Activated T-cell treated with anti-CD3 and anti-CD28 coated beads for 1 hour (primary cell): ENCODE results near the gene PTGER1.
"Not testable (repeated sequence)": the region's sequence is repeated elsewhere in the genome, so short reads cannot be mapped to it uniquely, and the experiment has no call there.

Experiments used
- DNase-seq: peaks from one replicate; pipeline ENCODE4 v3.0.0-alpha.2; 2020; ENCODE audit warnings: low read depth

PTGER1 gene

DNA sequence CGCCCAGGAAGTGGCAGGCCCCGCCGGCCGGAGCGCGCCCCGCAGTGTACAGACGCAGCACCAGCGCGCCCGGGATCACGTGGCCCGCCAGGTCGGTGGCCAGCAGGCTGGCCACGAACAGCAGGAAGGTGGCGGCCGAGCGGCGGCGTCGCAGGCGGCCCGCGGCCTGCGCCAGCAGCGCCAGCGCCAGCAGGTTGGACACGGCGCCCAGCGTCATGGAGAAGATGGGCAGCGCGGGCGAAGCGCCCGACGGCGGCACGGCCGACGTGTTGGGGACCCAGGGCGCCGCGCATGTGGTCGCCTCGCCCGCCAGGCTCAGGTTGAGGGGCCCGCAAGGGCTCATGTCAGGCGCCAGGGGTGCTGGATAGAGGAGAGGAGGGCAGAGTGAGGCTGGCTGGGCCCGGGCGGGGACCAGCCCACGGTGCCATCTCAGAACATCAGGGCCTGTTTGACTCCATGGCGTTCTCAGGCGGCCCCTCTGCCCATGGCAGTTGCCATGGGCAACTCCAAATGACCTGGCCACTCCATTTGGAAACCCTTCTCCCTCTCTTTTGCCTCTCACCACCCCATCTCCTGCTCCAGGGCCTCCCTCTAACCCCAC lies 1.1 kb downstream of the PTGER1 start:
- DNase-seq, result no peak

DNA sequence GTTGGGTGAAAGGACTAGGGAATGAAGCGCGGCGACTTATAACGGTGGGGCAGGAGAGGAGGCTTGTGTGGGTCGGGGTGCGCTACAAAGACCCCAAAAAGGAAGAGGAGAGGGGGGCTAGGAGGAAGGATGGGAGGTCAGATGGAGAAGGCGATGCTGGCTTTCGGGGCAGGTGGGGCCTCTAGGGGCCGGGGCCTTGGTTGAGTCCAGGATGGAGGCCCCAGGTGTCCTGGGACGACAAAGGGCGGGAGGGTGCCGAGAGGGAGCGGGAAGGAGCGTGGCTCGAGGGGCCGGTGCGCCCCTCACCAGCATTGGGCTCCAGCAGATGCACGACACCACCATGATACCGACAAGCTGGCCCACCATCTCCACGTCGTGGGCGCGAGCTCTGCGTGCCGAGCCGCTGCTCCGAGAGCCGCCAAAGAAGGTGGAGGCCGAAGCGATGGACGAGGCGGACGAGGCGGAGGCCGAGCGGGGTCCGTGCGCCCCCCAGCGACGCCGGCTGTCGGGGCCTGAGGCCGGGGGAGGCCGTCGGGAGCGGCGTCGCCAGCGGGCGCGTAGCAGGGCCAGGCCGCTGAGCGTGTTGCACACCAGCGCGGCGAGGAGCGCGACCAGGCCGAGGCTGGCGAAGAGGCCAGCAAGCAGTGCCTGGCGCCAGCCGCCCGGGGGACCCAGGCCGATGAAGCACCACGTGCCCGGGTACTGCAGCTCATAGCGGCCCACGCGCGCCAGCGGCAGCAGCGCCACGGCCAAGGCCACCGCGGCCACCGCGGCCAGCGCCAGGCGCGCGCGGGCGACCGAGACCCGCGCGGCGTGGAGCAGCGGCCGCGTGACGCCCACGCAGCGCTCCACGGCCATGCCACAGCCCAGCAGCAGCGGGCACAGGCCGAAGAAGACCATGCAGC lies 1.8 kb downstream of the PTGER1 start:
- DNase-seq, result no peak

DNA sequence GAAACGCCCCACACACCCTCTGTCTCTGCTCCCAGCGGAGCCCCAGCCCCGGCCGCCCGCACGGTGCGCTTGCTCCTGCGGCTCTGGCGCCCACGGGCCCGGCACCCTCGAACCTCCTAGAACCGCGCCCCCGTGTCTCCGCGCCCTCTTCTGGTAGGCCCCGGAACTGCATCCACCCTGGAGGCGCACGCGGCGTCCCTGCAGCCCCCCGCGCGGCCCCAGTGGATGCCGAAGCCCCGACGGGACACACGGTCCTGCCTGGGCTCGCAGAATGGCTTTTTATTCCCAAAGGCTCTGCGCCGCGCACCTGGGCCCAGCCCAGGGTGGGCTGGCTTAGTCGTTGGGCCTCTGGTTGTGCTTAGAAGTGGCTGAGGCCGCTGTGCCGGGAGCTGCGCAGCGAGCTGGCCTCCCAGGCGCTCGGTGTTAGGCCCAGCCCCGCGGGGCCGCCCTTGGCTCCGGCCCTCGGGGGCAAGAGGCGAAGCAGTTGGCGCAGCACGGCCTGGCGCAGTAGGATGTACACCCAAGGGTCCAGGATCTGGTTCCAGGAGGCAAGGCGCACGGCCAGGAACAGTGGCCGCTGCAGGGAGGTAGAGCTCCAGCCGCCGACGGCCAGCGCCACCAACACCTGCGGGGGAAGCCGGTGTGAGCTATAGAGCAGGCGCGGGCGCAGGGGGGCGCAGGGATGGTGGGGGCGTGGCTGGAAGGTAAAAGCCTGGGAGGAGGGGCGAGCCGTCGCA lies 2.8 kb downstream of the PTGER1 start:
- peak; percentile 86 for DNase-seq

DNA sequence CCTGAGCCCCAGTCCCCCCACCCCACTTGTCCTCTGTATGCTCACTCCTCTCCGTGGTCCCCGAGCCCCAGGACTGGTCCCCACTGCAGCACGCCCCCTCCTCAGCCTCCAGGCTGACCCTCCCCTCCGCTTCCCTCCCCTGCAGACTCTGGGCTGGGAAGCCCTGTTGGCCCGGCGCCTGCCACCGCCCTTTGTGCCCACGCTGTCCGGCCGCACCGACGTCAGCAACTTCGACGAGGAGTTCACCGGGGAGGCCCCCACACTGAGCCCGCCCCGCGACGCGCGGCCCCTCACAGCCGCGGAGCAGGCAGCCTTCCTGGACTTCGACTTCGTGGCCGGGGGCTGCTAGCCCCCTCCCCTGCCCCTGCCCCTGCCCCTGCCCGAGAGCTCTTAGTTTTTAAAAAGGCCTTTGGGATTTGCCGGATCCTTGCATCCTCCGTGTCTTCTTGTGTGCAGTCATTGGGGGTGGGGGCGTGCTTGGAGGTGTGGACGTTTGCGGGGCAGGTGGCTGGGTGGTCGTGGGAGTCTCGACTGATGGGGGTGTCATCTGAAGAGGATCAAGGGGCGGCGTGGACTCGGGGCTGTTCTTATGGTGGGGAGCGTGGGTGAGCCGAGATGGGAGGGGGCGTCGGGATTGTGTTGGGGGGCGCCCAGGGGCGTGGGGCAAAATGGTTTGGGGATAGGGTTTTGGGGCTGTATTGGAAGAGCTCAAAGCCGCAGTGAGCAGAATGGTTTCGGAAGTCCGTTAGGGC lies 3.5 kb downstream of the PTGER1 start:
- no peak for DNase-seq

DNA sequence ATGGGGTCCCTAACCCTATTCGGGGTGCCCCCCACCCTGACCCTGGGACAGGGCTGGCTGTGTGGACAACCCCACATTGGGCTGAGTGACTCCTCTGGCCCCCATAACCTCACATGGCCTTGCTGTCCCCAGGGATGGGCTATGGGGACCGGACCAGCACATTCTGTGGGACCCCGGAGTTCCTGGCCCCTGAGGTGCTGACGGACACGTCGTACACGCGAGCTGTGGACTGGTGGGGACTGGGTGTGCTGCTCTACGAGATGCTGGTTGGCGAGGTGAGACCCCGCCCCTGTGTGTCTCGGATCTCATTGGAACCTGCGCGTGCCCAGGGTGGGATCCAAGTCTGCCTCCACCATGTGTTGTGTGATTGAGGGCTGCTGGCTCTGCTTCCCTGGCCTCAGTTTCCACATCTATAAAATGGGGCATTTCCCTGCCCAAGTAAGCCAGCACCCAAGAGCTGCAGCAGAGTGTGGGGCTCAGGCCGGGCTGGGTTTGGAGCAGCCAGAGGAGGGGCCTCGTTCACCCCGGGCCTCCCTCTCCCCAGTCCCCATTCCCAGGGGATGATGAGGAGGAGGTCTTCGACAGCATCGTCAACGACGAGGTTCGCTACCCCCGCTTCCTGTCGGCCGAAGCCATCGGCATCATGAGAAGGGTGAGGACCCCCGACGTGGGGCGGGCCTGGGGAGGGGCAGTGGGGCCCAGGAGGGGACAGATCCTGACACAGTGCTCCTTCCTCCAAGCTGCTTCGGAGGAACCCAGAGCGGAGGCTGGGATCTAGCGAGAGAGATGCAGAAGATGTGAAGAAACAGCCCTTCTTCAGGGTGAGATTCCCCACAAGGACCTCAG lies 4.9 kb downstream of the PTGER1 start:
- DNase-seq, result no peak

DNA sequence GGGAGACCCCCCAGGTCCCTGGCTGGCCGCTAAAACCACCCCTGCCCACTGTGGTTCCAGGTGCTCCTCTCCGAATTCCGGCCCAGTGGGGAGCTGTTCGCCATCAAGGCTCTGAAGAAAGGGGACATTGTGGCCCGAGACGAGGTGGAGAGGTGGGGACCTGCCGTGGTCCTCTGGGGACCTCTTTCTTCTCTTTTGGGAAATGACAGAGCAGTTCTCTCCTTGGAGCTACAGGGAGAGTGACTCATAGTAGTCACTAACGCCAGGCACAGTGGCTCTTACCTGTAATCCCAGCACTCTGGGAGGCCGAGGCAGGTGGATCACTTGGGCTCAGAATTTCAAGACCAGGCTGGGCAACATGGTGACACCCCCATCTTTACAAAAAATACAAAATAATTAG lies 7.3 kb downstream of the PTGER1 start:
- DNase-seq, result no peak

DNA sequence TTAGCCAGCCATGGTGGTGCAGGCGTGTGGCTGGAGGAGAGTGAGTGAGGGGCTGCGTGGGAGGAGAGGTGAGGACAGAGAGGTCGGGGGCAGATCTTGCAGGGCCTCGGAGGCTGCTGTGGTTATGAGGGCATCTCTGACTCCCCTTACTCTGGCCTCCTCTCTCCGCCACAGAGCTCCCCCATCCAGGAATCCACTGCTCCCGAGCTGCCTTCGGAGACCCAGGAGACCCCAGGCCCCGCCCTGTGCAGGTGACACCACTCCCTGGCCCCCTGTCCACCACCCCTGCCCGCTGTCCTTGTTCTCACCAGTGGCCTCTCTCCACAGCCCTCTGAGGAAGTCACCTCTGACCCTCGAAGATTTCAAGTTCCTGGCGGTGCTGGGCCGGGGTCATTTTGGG lies 7.8 kb downstream of the PTGER1 start:
- DNase-seq, result no peak

DNA sequence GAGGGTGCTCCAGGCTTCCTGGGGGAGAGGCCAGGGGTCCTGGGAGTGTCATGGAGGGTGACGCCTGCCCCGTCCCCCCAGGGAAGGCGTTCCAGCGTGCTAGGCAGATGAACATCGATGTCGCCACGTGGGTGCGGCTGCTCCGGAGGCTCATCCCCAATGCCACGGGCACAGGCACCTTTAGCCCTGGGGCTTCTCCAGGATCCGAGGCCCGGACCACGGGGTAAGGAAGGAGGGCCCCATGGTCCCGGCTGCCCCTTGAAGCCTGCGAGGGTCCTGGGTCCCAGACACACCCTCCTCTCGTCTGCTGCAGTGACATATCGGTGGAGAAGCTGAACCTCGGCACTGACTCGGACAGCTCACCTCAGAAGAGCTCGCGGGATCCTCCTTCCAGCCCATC lies 11.4 kb downstream of the PTGER1 start:
- no peak for DNase-seq

DNA sequence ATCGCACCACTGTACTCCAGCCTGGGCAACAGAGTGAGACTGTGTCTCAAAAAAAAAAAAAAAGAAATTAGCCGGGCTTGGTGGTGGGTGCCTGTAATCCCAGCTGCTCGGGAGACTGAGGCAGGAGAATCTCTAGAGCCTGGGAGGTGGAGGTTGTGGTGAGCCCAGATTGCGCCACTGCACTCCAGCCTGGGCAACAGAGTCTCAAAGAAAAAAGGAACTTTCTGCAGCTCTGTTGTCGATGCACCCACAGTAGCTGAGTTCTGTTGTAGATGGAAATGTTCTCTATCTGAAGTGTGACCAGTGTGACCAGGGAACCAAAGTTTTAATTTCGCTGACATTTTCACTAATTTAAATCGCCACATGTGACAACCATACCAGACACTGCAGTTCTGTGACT lies 12.8 kb downstream of the PTGER1 start:
- DNase-seq, result not testable (repeated sequence)

DNA sequence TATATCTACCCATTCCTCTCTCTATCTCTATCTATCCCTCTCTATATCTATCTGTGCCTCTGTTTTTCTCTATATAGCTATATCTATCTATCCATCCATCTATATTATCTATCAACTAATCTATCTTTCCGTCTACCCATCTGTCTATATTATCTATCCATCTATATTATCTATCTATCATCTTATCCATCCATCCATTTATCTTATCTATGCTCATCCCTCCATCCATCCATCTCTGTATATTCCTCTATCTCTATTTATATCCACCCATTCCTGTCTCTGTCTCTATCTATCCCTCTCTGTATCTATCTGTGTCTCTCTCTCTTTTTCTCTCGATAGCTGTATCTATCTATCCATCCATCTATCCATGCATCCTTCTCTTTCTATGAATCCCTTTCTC lies 14.2 kb downstream of the PTGER1 start:
- no peak for DNase-seq

DNA sequence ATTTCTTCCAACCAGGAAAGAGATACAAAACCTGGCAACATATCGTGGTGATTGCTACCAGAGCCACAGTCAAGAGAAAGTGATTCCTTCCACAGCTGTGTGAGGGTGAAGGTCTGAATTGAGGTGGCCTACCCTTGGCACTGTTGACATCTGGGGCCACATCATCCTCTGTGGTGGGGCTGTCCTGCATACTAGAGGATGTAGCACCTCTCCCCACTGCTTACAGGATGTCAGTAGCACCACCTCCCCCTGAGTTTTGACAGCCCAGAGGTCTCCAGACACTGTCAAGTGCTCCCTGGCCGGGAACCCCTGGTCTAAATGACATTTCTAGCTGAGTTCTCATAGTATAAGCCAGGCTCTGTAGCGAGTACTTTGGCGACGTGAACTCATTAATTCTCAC lies 15.5 kb downstream of the PTGER1 start:
- no peak for DNase-seq

DNA sequence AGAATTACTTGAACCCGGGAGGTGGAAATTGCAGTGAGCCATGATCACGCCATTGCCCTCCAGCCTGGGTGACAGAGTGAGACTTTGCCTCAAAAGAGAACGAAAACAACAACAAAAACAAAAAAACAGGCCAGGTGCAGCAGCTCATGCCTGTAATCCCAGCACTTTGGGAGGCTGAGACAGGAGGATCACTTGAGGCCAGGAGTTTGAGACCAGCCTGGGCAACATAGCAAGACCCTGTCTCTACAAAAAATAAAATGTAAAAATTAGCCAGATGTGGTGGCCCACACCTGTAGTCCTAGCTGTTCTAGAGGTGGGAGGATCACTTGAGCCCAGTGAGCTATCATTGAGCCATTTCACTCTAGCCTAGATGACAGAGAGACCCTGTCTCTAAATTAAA lies 22.9 kb downstream of the PTGER1 start:
- DNase-seq, result not testable (repeated sequence)

DNA sequence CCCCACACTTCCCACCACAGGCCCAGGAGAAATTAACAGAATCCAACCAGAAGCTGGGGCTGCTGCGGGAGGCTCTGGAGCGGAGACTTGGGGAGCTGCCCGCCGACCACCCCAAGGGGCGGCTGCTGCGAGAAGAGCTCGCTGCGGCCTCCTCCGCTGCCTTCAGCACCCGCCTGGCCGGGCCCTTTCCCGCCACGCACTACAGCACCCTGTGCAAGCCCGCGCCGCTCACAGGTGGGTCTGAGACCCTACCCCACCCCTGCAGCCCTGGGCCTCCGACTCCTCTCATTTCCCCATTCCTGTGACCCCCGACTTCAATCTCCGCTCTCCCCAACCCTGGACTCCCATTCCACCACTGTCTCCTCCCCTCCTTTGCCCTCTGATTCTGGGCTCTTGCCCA lies 24.3 kb downstream of the PTGER1 start:
- no peak for DNase-seq

DNA sequence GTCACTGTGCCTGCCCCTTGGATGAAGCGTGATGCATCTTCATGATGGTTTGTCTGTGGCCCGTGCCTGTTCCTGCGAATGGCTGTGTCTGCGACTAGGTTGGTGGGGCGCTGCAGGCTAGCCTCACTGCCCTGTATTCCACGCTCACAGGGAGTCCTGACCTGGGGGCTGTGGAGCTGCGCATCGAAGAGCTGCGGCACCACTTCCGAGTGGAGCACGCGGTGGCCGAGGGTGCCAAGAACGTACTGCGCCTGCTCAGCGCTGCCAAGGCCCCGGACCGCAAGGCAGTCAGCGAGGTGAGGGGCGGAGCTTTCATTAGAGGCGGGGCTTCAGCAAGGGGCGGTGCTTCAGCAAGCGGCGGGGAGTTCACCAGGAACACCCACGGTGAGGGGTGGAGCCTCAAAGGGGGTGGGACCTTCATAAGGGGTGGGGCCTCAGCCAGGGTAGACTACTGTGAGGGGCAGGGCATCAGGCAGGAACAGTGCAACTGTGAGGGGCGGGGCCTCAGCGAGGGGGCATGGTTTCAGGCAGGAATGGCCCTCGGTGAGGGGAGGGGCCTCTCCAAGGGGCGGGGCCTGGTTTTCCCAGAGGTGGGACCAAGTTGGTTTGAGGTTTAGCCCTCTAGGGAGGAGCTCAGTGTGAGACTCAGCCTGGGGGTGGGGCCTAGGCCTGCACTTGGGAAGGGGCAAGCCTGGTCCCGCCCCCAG lies 24.8 kb downstream of the PTGER1 start:
- DNase-seq, result peak; percentile 33

DNA sequence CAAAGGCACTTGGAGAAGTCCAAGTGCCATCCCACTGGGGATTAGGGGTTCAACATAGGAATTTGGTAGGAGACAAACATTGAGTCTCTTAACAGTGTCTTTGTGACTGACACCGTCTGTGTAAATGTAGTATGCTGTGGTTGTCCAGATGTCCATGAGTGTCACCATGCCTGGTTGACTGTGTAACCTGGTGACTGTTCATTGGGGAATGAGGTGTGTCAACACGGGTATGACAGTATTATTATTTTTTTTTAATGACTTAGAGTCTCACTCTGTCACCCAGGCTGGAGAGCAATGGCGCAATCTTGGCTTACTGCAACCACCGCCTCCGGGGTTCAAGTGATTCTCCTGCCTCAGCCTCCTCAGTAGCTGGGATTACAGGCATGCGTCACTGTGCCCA lies 25.8 kb downstream of the PTGER1 start:
- no peak for DNase-seq

DNA sequence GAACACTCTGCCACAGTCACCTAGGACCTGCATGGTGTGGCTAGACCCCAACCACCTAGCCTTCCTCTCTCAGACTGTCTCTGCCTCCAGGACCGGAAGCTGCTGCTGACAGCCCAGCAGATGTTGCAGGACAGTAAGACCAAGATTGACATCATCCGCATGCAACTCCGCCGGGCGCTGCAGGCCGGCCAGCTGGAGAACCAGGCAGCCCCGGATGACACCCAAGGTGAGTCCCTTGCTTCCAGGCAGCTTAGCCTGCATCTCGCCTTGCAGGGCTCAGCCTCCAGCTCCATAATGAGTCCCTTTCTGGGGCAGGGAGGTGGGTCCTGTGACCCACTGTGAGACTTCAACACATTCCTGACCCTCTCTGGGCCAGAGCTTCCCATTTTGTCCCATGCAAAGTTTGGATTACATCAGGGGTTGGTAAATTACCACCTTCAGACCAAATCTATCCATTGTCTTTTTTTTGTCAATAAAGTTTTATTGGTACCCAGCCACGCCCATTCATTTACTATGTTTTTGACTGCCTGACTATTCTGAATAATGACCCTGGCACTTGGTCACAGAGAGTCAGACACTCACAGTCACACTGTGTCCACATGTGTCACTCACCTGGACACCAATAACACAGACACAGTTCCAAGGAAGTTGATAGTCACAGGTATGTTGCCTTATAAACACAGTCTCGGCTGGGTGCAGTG lies 28.7 kb downstream of the PTGER1 start:
- DNase-seq, result no peak

DNA sequence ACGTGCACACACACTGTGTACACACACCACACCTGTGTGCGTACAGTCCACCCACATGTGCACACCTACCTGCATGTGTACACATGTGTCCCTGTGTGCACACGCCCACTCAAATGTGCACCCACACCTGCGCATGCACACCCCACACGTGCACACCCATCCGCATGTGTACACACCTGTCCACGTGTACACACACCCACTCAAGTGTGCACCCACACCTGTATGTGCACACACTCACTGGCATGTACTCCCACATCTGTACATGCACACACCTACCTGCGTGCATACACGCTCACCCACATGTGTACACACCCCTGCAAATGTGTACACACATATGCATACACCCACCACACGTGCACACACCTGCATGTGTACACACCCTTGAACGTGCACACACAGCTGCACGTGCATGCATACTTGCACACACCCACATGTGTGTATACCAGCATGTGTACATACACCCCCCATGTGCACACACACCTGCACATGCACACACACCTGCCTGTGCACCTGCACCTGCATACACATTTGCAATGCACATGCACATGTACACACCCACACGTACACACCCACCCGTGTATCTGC lies 31.4 kb downstream of the PTGER1 start:
- no peak for DNase-seq

DNA sequence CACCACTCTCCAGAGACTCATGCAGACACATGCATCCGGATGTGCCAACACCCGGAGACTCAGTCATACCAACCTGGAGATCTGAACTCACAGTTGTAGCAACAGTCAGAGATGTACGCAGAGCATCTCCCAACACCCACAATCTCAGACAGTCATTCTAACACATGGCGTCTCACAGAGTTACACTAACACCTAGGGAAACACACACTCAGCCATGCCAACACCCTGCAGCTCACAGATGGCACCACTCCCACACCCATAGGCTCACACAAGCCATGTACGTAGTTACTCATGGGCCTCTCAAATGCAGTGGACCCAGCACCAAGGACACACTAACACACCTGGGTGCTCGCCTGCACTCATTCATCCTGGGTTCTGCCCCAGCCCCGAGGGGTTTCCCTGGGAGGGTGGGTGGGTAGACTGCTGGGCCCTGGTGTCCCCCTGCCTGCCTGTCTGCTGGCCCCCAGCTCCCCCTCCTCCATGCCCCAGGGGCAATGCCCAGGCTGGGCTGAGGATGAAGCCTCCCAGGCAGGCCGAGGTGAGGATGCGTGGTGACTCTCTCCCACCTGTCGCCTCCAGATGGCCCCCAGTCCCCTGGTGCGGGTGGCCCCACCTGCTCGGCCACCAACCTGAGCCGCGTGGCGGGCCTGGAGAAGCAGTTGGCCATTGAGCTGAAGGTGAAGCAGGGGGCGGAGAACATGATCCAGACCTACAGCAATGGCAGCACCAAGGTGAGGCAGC lies 32.1 kb downstream of the PTGER1 start:
- no peak for DNase-seq
